ENCODE results near the gene COL18A1. TPM values are rescaled to one million over a fixed set of nuclear protein-coding genes. Genes with fewer than 3 reads are reported as not detected.

The COL18A1 gene
- total and polyA plus RNA-seq, 9 of the 15 experiments (the other 6 are each of a cell fraction or from before 2014, with no cell fraction given) = 0.14 to 16.4 (median 2.0) TPM

GRCh38 chr21:45508607-45509565 is 103.9 kb downstream of the COL18A1 start (continued):
- TF ChIP-seq ETV5 (CRISPR knock-in tag; IDR thresholded peaks at IDR 0.05; ENCODE audit: low read depth) = no peak
- no peak for TF ChIP-seq HMG20A (CRISPR knock-in tag; conservative IDR thresholded peaks at IDR 0.05)
- TF ChIP-seq ZNF445 (CRISPR knock-in tag; IDR thresholded peaks at IDR 0.05; ENCODE audit: low read depth) = no peak
- TF ChIP-seq U2AF2 (optimal IDR thresholded peaks at IDR 0.05; ENCODE audit: low read depth, low read length) = no peak
- no peak for TF ChIP-seq HDAC8 (tag; IDR thresholded peaks at IDR 0.05)
- TF ChIP-seq ZNF583 (CRISPR knock-in tag; IDR thresholded peaks at IDR 0.05) = no peak
- TF ChIP-seq FOSL1 (tag; conservative IDR thresholded peaks at IDR 0.05) = no peak
- TF ChIP-seq ZKSCAN1 (IDR thresholded peaks at IDR 0.05; ENCODE audit: low read depth, low read length) = no peak
- no peak for TF ChIP-seq POLR3A (IDR thresholded peaks at IDR 0.05; ENCODE audit: borderline replicate concordance, extremely low read depth, insufficient read depth, insufficient read length)
- TF ChIP-seq, protein P1, sequence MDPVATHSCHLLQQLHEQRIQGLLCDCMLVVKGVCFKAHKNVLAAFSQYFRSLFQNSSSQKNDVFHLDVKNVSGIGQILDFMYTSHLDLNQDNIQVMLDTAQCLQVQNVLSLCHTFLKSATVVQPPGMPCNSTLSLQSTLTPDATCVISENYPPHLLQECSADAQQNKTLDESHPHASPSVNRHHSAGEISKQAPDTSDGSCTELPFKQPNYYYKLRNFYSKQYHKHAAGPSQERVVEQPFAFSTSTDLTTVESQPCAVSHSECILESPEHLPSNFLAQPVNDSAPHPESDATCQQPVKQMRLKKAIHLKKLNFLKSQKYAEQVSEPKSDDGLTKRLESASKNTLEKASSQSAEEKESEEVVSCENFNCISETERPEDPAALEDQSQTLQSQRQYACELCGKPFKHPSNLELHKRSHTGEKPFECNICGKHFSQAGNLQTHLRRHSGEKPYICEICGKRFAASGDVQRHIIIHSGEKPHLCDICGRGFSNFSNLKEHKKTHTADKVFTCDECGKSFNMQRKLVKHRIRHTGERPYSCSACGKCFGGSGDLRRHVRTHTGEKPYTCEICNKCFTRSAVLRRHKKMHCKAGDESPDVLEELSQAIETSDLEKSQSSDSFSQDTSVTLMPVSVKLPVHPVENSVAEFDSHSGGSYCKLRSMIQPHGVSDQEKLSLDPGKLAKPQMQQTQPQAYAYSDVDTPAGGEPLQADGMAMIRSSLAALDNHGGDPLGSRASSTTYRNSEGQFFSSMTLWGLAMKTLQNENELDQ (CRISPR knock-in tag; IDR thresholded peaks at IDR 0.05; ENCODE audit: borderline replicate concordance) = no peak
- 0 out of 2 replicates have a peak, but pooled peaks have one; percentile 4 for TF ChIP-seq POLR2A (conservative IDR thresholded peaks at IDR 0.05)
- no peak for TF ChIP-seq ZBTB17 (CRISPR knock-in tag; IDR thresholded peaks at IDR 0.05)
- TF ChIP-seq POLR2AphosphoS5 (IDR thresholded peaks at IDR 0.05; ENCODE audit: control insufficient read depth, insufficient read depth, low read depth, low read length) = no peak
- TF ChIP-seq DIDO1 (tag; IDR thresholded peaks at IDR 0.05; ENCODE audit: low read depth) = no peak
- TF ChIP-seq ARNT (IDR thresholded peaks at IDR 0.05) = no peak
- peak; percentile 36; the same call in 1 of the 2 replicates for TF ChIP-seq L3MBTL2 (IDR thresholded peaks at IDR 0.05)
- TF ChIP-seq ZNF253 (CRISPR knock-in tag; conservative IDR thresholded peaks at IDR 0.05) = no peak
- peak; percentile 11; the same call in 1 of the 2 replicates for TF ChIP-seq CBFA2T3 (IDR thresholded peaks at IDR 0.05)
- TF ChIP-seq MAFG (tag; conservative IDR thresholded peaks at IDR 0.05) = peak; percentile 57
- no peak for TF ChIP-seq PRPF4 (IDR thresholded peaks at IDR 0.05; ENCODE audit: insufficient read depth, low read depth, low read length, poor library complexity, severe bottlenecking)
- no peak for TF ChIP-seq ZNF778 (CRISPR knock-in tag; IDR thresholded peaks at IDR 0.05)
- no peak for TF ChIP-seq ZNF263 (CRISPR knock-in tag; IDR thresholded peaks at IDR 0.05; ENCODE audit: borderline replicate concordance)
- no peak for TF ChIP-seq ESRRB (CRISPR knock-in tag; IDR thresholded peaks at IDR 0.05; ENCODE audit: borderline replicate concordance)
- TF ChIP-seq ZNF830 (CRISPR knock-in tag; IDR thresholded peaks at IDR 0.05) = no peak
- TF ChIP-seq ZNF79 (CRISPR knock-in tag; IDR thresholded peaks at IDR 0.05; ENCODE audit: low read depth) = no peak
- TF ChIP-seq POLR3G (IDR thresholded peaks at IDR 0.05; ENCODE audit: extremely low read depth, insufficient read length, insufficient replicate concordance) = no peak
- TF ChIP-seq, protein P2, sequence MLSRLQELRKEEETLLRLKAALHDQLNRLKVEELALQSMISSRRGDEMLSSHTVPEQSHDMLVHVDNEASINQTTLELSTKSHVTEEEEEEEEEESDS (CRISPR knock-in tag; IDR thresholded peaks at IDR 0.05) = no peak
